Central memory CD4-positive, alpha-beta T cell (primary cell): ENCODE data around the gene SGIP1.
"Not testable (repeated sequence)": the region's sequence is repeated elsewhere in the genome, so short reads cannot be mapped to it uniquely, and the experiment has no call there.

Experiments
- DNase-seq: peaks from one replicate; pipeline ENCODE4 v3.0.0; 2022

Gene SGIP1

DNA sequence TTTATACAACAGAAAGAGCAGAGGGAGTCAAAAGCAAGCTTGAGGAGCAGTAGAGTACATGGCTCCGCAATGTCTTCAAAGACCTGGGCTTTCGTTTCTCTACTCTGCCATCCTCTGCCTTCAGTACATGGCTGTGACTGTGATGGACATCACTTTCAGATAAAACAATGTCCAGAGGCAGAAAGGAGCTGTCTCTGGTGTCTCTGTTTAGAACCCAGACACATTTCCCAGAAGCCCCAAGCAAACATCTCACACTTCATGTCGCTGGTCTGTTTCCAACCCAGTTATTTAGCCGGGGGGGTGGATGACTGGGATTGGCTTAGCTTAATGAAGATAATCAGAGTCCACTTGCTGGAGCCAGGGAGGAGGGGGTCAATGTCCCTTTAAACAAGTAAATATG lies 25.6 kb downstream of the SGIP1 start:
- no peak for DNase-seq

DNA sequence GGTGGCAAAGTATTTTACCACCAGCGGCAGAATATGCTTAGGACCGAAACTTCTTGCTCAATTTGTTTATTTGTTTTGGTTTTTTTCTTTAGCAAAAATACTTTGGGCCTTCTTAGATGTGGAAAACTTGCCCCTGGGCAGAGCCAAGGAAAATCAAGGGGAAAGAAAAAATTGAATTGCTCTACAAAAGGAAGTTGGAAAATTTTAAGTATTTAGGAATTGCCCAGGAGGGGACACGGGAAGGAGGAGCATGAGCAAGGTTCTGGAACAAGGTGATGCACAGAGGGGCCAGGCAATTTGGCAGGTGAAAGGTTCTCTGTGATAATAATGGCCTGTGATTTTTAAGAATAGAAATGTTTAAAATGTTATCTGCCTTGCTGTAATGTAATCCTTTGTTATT lies 28.6 kb downstream of the SGIP1 start:
- DNase-seq = no peak

DNA sequence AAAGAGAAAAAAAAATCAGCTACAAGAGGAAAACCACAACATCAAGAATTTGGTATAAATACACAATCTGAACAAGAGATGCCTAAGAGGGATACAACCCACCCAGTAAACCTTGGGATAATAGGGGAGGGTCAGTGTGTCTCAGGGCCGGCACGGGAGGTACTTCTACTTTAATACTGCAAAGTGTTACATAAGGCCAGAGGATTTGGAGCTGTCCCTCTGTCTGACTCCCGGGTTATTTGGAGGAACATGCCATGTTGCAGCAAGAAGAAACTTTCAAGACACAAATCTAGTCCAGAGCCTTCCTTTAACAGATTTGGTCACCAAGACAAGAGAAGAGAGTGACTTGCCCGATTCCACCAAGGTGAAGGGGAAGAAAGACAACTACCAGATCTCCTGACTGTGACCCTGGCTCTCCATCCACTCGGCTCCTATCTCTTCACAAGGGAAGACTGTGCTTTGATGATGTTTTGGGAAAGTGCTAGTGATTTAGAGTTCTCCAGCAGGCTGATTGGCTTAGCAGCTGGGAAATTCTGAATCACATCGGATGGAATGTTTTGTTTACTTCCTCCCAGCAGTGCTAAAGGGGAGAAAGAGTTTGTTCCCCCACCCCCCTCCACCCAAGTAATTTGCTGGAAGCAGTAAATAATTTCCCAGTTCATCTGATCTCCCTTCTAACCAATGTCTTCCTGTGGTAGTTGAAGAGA lies 29.3 kb downstream of the SGIP1 start:
- no peak for DNase-seq

DNA sequence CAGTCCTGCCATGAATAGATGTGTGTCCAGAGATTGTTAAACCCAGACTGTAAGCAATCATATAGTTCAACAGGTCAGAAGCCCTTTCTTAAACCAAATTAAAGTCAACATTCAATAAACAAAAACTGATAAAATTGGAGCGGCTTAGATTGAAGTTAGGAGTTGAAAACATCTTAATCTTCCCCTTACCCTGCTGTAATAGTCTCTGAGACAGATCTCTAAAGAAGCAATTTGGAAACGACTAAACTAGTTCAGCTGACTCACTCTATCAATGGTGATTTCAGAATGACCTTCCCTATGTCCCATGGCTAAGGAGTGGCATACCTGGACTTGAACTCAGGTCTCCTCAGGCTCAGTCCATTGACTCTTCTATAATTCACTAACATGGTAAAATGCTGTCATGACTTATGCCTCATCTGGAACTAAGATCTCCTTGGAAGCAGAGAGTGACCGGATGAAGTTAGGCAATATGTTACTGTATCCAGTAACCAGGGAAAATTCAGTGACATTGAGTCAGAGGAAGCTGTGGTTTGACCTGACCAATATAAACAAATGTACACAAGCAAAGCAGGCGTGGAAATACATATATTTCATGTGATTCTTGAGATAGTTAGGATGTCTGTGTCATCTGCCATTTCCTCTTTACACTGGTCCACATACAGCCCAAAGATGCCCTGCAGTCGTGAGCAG lies 30.1 kb downstream of the SGIP1 start:
- DNase-seq = no peak

DNA sequence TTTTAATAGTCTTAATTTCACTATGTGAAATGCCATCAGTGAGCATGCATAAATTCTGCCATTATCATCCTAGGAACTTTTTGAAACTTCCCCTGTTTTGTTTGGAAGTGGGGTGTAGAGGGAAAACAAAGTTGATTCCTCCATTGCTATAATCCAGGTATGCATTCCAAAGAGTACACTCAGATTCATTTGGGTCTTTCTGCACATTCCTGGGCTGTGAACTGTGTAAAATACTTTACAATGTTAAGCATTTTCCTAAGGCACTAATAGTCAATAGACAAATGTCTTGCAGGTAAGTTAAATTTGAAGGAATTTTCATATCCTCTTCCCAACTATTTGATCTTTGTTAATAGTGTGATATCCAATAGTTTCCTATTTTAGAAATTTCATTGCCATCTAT lies 36.2 kb downstream of the SGIP1 start:
- DNase-seq = no peak

DNA sequence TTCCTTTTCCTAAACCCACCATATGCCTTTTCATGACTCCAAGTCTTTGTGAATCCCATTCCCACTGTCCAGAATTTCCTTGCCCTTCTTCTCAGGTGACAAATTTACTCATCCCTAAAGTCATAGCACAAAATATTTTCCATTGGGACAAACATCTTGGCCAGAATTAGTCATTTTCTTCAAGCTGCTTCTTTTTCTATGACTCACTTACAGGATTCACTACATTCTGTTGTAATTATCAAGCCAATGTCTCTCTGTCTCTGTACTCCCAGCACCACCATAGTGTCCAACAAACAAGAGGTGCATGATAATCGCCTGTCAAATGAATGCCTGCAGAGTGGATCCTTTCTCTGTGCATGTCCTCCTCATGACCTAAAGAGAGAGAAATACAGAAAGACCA lies 37.8 kb downstream of the SGIP1 start:
- DNase-seq = no peak

DNA sequence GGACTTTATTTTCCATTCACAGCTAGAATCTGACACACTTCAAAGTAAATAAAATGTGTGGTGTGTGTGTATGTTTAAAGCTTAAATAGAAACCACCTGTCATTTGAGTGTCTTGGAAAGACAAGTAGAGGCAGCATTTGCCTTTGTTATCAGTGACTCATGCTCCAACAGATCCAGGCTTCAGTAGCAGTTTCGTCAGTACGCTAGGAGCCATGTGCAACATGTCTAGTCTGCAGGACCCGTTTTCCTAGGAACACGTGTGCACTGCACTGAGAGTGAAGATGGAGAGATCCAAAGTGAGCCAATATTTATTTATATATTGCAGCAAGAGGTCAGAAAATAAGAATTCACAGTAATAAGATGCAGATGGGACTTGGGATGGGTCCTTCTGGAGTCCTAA lies 41.8 kb downstream of the SGIP1 start:
- no peak for DNase-seq

DNA sequence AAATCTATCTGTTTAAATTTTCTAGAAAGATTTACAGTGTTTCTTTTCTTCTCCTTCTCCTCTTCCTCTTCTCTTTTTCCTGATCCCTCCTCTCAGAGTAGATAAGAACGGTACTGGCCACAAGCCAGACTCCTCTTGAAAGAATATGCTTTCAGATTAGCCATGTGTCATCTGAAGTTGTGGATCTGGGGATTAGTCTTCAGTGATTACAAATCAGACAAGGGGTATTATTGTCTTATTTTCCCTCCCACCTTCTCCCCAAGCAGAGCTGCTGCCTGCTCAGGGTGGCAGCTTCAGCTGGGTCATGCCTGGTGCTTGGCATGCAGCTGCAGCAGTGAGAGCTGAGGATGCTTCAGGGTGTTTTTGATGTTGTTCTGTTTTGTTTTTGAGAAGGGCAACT lies 42.7 kb downstream of the SGIP1 start:
- DNase-seq = no peak

DNA sequence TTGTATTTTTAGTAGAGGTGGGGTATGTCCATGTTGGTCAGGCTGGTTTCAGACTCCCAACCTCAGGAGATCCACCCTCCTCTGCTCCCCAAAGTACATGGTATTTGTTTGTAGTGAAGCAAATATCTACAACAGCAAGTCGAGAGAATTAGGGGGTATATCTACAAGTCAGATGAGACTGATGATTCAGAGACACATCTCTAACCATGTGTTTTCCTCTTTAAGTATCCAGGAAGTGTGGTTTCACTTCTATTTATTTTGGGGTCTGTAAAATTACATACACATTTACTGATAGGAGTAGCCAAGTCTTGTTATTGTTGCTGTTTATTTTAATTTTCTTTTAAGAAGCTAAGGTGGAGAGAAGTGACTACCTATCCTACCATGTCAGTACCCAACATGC lies 44.9 kb downstream of the SGIP1 start:
- no peak for DNase-seq

DNA sequence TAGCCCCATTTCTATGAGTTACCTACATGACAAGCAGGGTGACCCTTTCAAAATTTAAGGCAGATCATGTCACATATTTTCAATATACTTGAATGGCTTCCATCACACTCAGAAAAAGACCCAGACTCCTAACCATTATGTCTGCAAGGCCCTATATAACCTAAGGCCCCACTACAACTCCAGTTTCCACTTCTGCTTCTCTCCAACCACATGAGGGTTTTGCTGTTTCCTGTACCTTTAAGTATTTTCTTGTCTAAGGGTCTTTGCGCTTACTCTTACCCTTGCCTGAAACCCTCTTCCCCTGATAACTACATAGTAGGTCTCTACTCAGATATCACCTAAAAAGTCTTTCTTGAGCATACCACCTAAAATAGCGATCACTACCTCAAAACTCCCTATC lies 46.1 kb downstream of the SGIP1 start:
- DNase-seq = no peak

DNA sequence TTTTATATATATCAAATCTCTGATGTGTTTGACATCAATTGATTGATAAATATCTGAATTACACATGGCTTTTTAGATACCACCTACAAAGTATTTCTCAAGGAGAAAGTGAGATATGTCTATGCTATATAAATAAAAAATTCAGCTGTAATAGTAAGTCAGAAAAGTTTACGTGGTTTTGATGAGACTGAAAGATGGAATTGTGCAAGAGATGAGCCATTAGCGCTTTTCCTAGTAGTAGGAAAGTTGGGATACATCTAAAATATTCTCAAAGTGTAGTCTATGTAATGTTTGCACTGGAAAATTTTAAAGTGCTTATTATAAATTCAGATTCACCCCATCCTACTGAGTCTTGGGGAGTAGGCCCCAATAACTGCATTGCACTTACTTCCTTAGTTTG lies 49.1 kb downstream of the SGIP1 start:
- no peak for DNase-seq

DNA sequence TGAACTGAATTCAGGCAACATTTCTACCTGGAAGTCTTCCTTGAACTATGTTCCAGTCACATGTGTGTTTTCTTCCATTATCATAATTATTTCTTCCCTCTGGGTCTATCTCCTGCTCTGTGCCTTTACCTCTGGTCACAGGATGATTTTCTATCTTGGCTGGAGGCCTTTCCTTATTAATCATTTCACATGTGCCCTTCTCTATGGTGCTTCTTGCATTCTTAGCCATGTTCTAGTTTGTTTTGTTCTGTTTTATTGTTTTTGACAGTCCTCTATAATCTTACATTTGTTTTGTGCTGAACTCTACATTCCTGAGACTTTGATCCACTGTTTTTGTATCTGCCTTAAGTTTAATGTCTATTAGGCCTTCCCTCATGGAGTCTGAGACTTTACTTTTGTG lies 51.0 kb downstream of the SGIP1 start:
- DNase-seq = no peak

DNA sequence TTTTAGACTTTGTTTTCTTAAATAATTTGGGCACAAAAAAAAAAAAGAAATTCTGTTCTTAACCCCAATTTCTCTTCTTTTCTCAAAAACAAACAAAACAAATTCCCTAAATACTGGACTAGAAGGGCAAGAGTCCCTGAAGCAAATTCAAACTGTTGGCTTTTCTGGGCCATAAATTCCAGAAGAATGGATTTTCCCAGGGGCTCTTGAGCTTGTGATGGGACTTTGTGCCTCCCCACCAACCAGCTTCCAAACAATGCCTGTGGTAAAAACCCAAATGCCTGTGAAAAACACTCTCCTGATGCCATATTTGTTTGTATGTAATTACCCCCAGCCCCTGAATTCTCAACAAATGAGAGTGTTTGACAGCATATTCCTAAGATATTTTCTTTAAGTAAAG lies 55.4 kb downstream of the SGIP1 start:
- no peak for DNase-seq

DNA sequence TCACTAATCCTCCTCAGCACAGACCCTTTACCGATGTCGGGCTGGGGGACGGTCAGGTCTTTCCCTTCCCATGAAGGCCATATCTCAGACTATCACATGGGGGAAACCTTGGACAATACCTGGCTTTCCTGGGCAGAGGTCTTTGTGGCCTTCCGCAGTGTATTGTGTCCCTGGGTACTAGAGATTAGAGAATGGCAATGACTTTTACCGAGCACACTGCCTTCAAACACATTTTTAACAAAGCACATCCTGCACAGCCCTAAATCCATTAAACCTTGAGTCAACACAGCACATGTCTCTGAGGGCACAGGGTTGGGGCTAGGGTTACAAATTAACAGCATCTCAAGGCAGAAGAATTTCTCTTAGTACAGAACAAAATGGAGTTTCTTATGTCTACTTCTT lies 58.2 kb downstream of the SGIP1 start:
- not testable (repeated sequence) for DNase-seq

DNA sequence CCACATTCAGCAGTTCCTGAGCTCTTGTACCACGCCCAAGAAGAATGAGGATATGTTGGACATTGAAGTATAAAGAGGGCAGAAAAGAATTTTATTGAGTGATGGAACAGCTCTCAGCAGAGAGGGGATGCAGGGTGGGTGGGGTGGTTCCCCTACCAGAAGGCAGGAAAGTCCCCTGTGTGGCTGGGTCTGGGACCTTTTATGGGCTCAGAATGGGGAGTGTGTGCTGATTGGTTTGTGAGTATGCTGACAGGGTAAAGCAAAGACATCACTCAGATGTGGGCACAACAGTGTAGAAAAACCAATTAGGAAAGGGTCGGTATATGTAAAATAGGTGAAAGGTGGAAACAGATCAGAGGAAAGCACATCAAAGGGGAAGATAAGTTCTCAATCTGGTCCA lies 62.2 kb downstream of the SGIP1 start:
- no peak for DNase-seq

DNA sequence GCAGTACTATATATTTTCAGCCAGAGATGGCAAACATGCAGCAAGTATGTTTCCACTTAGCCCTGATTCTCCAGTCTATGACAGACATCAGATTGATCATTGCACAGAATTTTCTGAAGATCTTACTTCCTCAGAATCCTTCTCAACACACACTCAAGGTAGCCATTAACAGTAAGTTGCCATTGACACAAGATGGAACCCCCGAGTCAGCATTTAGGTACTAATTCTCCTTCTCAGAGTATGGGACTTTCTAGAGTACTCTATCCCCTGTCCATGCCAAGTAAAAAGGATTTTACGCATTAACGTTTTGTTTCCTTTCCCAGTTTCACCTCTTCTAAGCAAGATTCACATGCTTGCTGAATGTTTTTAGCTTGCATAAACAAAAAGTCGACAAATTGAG lies 63.5 kb downstream of the SGIP1 start:
- no peak for DNase-seq

DNA sequence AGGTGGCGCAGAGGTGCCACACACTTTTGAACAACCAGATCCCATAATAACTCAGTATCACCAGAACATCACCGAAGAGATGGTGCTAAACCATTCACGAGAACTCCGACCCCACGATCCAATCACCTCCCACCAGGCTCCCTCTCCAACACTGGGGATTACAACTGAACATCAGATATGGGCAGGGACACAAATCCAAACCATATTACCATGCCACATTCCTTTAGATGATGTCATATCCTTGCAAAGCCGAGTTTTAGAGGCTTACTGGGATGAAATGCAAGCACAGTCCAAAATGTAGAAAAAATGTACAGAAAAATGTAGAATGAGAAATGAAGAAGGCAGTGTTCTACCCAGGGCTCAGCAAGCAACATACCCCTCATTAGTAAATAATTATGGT lies 64.7 kb downstream of the SGIP1 start:
- no peak for DNase-seq

DNA sequence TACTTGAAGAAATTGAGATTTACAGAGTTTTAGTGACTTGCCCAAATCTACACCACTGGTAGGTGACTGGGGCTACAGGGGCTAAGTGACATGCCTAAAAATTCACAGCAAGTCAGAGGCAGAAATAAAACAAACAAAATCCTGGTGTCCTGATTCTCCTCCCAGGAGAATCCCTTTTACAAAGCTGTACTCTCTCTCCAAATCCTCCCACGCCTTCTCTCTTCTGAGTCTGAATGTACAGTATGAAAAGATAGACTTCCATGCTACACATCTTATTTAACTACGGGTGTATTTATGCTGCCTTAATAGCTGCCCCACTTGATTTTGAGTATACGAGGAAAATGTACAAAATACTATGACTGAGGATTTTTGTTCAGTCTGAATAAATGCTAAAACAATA lies 65.4 kb downstream of the SGIP1 start:
- no peak for DNase-seq

DNA sequence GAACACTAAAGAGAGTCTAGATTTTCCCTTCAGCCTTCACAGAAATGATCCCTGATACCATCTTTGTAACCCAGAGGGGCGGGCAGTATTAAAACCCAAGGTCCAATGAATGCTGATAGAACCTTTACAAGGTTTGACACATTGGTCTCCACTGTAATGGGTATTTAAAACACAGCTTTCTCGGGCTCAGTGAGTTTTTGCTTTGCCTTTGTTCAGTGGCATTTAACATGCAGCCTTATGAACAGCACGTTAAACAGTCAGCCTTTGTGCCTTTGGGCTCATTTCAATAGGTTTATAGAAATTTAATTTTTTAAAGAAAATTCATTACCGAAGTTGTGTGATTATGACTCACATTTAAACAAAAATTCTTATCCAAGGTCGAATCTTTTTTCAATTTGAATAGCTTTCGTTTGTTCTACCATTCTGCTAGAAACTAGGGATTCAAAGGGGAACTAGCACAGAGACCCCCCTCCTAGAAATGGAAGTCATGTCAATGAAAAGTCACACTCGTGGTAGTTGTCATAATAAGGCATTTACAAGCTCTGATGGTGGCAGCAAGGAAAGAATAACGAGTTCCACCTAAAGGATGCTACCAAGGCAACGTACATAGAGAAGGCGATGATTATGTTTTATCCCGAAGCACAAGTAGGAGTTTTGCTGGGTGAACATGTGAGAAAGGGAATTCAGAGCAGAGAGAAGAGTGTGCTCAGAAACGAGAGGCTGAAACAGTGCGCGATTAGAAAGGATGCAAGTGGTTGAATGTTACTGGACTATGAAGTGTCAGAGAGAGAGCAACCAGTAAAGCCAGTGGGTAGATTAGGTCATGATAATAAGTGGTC lies 66.2 kb downstream of the SGIP1 start:
- no peak for DNase-seq

DNA sequence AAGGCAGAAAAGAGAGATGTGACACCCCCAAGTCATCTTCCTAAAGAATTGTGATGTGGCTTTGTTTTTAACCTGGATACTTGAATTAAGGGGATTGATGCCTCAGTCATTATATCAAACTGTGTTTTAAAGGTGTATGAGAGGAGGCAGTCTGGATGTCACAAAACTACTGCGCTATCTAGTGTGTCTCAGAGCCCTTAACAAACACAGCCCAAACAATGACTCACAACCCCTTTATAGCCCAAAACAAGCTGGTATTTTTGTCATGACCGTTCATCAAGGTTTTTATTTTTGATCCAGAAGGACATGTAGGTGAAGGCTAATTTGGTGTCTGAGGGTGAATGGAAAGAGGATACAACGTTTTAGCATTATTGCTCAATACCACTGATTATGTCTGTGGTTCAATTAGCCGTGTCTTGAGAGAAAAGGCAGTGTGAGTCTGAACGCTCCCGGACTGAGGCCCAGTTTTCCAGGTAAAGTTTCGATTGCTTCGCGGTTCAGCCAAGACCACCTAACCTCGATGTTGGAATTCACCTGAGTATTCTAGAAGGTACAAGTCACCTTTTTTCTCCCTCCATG lies 71.6 kb downstream of the SGIP1 start:
- DNase-seq = no peak

DNA sequence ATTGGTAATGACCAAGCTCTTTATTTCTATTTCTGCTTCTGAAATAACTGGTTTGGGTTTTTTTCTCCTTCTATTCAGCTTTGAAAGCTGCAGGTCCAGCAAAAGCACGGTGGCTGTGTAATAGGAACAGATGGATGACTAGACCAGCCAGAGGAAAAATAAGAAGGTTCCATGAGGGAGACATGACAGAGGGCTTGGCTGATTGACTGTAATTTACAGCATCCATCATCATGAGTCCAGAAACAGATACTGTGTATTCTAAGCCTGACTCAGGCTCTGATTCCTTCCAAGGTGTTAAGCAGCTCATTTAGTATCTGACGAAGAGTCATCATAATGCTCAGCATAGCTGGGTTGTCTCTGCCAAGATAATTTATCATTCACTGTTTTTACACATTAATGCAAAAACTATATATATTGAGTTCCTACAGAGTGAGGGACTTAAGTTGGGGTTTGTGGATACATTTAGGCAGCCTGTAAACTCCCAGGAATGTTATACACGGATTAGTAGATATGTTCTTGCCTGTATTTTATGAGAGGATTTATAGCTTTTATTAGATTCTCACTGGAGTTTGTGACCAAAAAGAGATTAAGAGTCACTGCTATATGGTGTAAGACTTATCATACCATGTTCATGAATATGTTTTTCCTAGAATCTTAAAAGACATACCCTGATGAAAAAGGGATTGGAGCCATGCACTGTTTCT lies 72.6 kb downstream of the SGIP1 start:
- DNase-seq = no peak

DNA sequence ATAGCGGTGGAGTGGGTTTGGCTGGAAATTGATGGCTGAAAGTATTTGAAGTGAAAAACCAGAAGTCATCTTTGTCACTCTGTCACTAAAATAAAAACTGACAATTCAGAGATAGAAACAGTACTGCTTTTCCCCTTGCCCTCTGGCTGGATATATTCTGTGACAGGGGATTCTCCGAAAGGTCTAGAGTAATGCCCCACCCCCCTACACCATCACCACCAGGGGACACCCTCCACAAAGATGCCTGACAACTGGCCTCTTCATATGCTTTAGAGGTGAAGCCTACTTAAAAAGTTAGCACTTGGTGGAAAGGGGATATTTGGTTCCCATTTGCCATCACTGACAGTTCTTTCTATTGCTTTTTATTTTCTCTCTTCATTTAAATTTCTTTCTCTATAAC lies 73.5 kb downstream of the SGIP1 start:
- DNase-seq = no peak

DNA sequence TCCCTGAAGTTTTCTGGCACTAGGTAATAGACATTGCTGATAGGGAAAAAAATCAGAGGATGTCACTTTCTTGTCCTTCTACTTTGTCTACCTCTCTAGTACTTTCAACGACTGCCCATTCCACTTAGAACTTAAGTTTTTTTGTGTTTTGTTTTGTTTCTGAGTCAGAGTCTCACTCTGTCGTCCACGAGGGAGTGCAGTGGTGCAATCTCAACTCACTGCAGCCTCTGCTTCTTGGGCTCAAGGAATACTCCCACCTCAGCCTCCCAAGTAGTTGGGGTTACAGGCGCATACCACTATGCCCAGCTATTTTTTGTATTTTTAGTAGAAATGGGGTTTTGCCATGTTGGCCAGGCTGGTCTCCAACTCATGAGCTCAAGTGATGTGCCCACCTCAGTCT lies 79.2 kb downstream of the SGIP1 start:
- DNase-seq = no peak
